DOHH2 (cell line): Measurements from ENCODE around the gene FOSL1.

Experiments used
- EZH2phosphoT487 ChIP-seq: fragments of 200-600 bp; sonication (generic); IDR thresholded peaks from 2 replicates; pipeline ENCODE4 v1.6.1; 2017; ENCODE audit warnings: borderline replicate concordance, mild to moderate bottlenecking, antibody characterized with exemption, low read length, moderate library complexity, mixed read lengths
- TF ChIP-seq, protein P1 (sequence below): fragments of 200-600 bp; sonication (generic); IDR thresholded peaks from one replicate; pipeline ENCODE4 v1.5.1; 2014; ENCODE audit warnings: antibody characterized with exemption, mild to moderate bottlenecking, low read depth, low read length; ENCODE audit not compliant: poor library complexity, severe bottlenecking

DNA sequence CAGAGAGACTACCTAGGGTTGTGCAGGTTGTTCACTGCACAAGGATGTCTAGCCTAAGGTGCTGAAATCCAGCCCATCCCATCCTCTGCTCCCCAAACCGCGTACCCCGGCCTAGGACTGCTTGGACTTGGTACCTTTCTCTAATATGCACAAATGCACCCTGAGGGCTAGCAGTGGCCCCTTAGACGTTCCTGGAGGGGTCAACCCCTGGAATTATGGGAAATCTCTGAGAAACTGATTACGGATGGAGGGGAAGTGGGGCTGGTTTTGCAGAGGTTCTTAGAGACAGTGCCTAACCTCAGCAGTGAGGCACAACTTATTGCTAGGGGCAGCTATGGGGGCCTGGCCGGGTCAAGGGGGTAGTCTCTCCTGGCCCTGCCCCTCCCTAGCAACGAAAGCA, 16.2 kb upstream of the FOSL1 start:
- TF ChIP-seq, protein P1, sequence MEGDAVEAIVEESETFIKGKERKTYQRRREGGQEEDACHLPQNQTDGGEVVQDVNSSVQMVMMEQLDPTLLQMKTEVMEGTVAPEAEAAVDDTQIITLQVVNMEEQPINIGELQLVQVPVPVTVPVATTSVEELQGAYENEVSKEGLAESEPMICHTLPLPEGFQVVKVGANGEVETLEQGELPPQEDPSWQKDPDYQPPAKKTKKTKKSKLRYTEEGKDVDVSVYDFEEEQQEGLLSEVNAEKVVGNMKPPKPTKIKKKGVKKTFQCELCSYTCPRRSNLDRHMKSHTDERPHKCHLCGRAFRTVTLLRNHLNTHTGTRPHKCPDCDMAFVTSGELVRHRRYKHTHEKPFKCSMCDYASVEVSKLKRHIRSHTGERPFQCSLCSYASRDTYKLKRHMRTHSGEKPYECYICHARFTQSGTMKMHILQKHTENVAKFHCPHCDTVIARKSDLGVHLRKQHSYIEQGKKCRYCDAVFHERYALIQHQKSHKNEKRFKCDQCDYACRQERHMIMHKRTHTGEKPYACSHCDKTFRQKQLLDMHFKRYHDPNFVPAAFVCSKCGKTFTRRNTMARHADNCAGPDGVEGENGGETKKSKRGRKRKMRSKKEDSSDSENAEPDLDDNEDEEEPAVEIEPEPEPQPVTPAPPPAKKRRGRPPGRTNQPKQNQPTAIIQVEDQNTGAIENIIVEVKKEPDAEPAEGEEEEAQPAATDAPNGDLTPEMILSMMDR = no peak
- TF ChIP-seq EZH2phosphoT487 = no peak
